PC-9 (cell line): ENCODE data around the gene SCIN. TPM values are rescaled to one million over a fixed set of nuclear protein-coding genes. Genes with fewer than 3 reads are reported as not detected.

Experiments used
- BruUV-seq: library from RNA; stranded (reverse); fragments of 400-500 nt; replicated peaks from 2 replicates; lab custom pipeline; 2021; lab: Mats Ljungman, UMichigan
- CTCF ChIA-PET: fragments of 300-600 bp; sonication (Branson Sonifier 250); formaldehyde crosslinking; loops from one replicate; lab custom pipeline; 2022; ENCODE audit warnings: antibody characterized with exemption; lab: Charles Lee
- POLR2A ChIA-PET: fragments of 300-600 bp; sonication (Branson Sonifier 250); formaldehyde crosslinking; loops from one replicate; lab custom pipeline; 2022; ENCODE audit warnings: antibody characterized with exemption; ENCODE audit not compliant: unreplicated experiment; lab: Charles Lee
- DNase-seq, 2 experiments: peaks; one replicate each; pipeline versions ENCODE4 v3.0.0 to v3.0.0-alpha.2; 2015 to 2022; ENCODE audit warnings: mixed read lengths in 1 of 2
- H2AFZ ChIP-seq: fragments of 200-600 bp; sonication (generic); 2 replicates; pipeline ENCODE4 v1.8.1; 2017; ENCODE audit warnings: antibody characterized with exemption
- H3F3A ChIP-seq: fragments of 200-600 bp; sonication (generic); 2 replicates; pipeline ENCODE4 v1.8.1; 2017; ENCODE audit warnings: antibody characterized with exemption, mild to moderate bottlenecking, low read depth; ENCODE audit not compliant: insufficient read depth
- H3K27ac ChIP-seq: fragments of 200-600 bp; sonication (generic); 2 replicates; pipeline ENCODE4 v1.6.1; 2016; ENCODE audit warnings: mixed run types
- H3K27me3 ChIP-seq: fragments of 200-600 bp; sonication (generic); 2 replicates; pipeline ENCODE4 v1.6.1; 2016; ENCODE audit warnings: low read depth, mixed run types; ENCODE audit not compliant: insufficient read depth
- H3K36me3 ChIP-seq: fragments of 200-600 bp; sonication (generic); 2 replicates; pipeline ENCODE4 v1.6.1; 2016; ENCODE audit warnings: low read depth, mixed run types
- H3K4me1 ChIP-seq: fragments of 200-600 bp; sonication (generic); replicated peaks from 2 replicates; pipeline ENCODE4 v1.6.1; 2016; ENCODE audit warnings: mixed run types; ENCODE audit not compliant: insufficient read depth
- H3K4me2 ChIP-seq: fragments of 200-600 bp; sonication (generic); 2 replicates; pipeline ENCODE4 v1.6.1; 2017; ENCODE audit warnings: mixed run types
- H3K4me3 ChIP-seq: fragments of 200-600 bp; sonication (generic); 2 replicates; pipeline ENCODE4 v1.6.1; 2016; ENCODE audit warnings: mixed run types
- H3K79me2 ChIP-seq: fragments of 200-600 bp; sonication (generic); 2 replicates; pipeline ENCODE4 v1.6.1; 2017; ENCODE audit warnings: low read depth, mixed run types
- H3K9me2 ChIP-seq: fragments of 200-600 bp; sonication (generic); 2 replicates; pipeline ENCODE4 v1.8.1; 2017; ENCODE audit warnings: mild to moderate bottlenecking; ENCODE audit not compliant: insufficient read depth
- H3K9me3 ChIP-seq: fragments of 200-600 bp; sonication (generic); 2 replicates; pipeline ENCODE4 v1.8.1; 2016; ENCODE audit warnings: low read depth; ENCODE audit not compliant: insufficient read depth
- H4K20me1 ChIP-seq: fragments of 200-600 bp; sonication (generic); 2 replicates; pipeline ENCODE4 v1.8.1; 2017; ENCODE audit not compliant: insufficient read depth
- EZH2 ChIP-seq: fragments of 200-600 bp; sonication (generic); IDR thresholded peaks from 2 replicates; pipeline ENCODE4 v1.8.0; 2017; ENCODE audit warnings: antibody characterized with exemption, low read depth
- intact Hi-C: fragments of 100-400 bp; cut with micrococcal nuclease; formaldehyde crosslinking; loops from one replicate; pipeline ENCODE4 v1.10.0; 2022; ENCODE audit not compliant: unreplicated experiment
- total RNA-seq: library from RNA; stranded (reverse); gene quantifications from 2 replicates; pipeline ENCODE4 v1.2.3, GENCODE V29; 2021
- TF ChIP-seq, protein P1 (sequence below): fragments of 200-600 bp; sonication (generic); conservative IDR thresholded peaks from 2 replicates; pipeline ENCODE4 v1.6.1; 2017; ENCODE audit warnings: mixed run types, antibody characterized with exemption, mild to moderate bottlenecking, moderate library complexity

The SCIN gene
- total RNA-seq, 1 experiment from 2014 or later: 0.92 TPM

DNA sequence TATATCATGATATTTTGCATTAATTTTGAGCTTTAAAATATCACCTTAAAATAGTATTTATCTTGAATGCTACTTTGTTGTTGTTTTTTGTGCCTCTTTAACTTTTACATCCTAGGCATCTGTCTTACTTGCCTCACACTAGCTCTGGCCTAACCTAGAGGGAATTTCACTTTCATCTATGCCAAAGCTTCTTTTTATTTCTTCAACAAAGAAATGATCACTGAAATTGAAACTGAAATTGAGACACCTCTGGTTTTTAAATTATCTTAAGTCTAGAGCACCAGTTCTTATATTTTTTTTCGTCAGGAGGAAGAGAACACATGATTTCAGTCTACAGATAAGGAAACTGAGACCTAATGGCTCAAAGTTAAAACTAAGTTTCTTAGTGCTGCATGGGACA is 3.5 kb upstream of the SCIN start:
- Histone ChIP-seq H3K27me3 (no peaks in the 10 kb centered on the region), H3K9me2 (no peaks in the 10 kb centered on the region), H3K79me2 (no peaks in the 10 kb centered on the region), H3K27ac (no peak overlapping the region), H3F3A (peaks cover 6% of the 10 kb centered on the region; the same call in 1 of the 2 replicates), H3K4me3 (no peak overlapping the region), H2AFZ (no peak overlapping the region), H3K9me3 (no peaks in the 10 kb centered on the region), H3K36me3 (no peaks in the 10 kb centered on the region), H3K4me2 (no peak overlapping the region), H3K4me1 (peaks cover 21% of the 10 kb centered on the region), H4K20me1 (no peaks in the 10 kb centered on the region)
- intact Hi-C loops: no loop called here
- ChIA-PET POLR2A (no interaction called here), CTCF (no interaction called here)
- no TSS peak for BruUV-seq
- no peak for DNase-seq
- no peak for TF ChIP-seq EZH2
- TF ChIP-seq, protein P1, sequence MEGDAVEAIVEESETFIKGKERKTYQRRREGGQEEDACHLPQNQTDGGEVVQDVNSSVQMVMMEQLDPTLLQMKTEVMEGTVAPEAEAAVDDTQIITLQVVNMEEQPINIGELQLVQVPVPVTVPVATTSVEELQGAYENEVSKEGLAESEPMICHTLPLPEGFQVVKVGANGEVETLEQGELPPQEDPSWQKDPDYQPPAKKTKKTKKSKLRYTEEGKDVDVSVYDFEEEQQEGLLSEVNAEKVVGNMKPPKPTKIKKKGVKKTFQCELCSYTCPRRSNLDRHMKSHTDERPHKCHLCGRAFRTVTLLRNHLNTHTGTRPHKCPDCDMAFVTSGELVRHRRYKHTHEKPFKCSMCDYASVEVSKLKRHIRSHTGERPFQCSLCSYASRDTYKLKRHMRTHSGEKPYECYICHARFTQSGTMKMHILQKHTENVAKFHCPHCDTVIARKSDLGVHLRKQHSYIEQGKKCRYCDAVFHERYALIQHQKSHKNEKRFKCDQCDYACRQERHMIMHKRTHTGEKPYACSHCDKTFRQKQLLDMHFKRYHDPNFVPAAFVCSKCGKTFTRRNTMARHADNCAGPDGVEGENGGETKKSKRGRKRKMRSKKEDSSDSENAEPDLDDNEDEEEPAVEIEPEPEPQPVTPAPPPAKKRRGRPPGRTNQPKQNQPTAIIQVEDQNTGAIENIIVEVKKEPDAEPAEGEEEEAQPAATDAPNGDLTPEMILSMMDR: no peak

DNA sequence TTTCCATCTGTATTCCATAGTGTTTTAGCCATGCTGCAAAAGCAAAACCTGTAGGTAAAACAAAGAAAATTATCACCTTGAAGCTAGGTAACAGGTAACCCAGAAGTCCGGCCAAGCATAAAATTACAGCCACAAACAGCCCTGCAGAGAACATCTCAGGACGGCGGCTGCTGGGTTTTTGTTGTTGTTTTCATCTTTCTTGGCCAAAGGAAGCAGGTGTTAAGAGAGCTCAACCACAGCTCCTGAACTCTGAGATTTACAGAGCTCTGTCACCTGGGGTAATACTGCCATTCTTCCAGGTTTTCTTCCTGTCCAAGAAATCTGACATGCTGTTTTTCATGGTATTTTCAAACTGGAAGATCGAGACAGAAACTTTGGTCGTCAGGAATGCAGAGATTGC is 847 bp upstream of the SCIN start:
- Histone ChIP-seq H3K4me1 (peaks cover 22% of the 10 kb centered on the region), H3K27ac (no peak overlapping the region), H4K20me1 (no peaks in the 10 kb centered on the region), H3K36me3 (no peaks in the 10 kb centered on the region), H3K9me2 (no peaks in the 10 kb centered on the region), H3K79me2 (no peaks in the 10 kb centered on the region), H3K9me3 (no peaks in the 10 kb centered on the region), H2AFZ (peak overlapping the region; percentile 81), H3K4me3 (peak overlapping the region; percentile 60; the same call in 1 of the 2 replicates), H3K27me3 (no peaks in the 10 kb centered on the region), H3K4me2 (peak overlapping the region; percentile 85), H3F3A (peaks cover 6% of the 10 kb centered on the region; the same call in 1 of the 2 replicates)
- ChIA-PET POLR2A (no interaction called here), CTCF (interaction anchor here (0.8 kb wide), 1 partner anchor 24 kb away, joined by 3 read pairs; no protein-coding TSS in a partner anchor)
- no TSS peak for BruUV-seq
- TF ChIP-seq EZH2: no peak
- TF ChIP-seq, protein P1: no peak
- intact Hi-C loops: loop anchor here (2.0 kb wide), 1 partner anchor 25 kb away; no protein-coding TSS in a partner anchor
- DNase-seq: no peak

DNA sequence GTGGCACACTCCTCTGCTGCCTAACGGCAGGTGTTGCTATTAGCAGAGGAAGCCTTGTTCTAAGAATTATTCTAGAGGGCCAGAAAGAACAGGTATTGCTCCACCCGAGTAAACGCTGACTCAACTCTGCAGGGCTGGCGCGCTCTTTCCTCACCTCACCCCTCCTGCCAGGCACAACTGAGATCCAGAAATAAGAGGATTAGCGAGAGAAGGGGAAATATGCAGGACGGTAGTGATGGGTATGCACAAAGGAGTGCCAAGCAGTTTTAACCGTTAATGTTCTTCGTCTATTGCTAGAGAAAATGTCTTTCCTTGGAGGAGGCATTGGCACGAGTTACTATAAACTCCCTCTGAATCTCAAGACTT is 369 bp upstream of the SCIN start:
- ChIA-PET POLR2A (no interaction called here), CTCF (no interaction called here)
- H2AFZ ChIP-seq: peak overlapping the region; percentile 81
- H3K4me3 ChIP-seq: peak overlapping the region; percentile 60
- H3K27me3 ChIP-seq: no peaks in the 10 kb centered on the region
- H3K4me2 ChIP-seq: peak overlapping the region; percentile 85
- BruUV-seq: no TSS peak
- H4K20me1 ChIP-seq: no peaks in the 10 kb centered on the region
- peak; percentile 58 to 64 for DNase-seq
- no peaks in the 10 kb centered on the region for H3K9me3 ChIP-seq
- H3F3A ChIP-seq: peaks cover 6% of the 10 kb centered on the region; the same call in 1 of the 2 replicates
- intact Hi-C loops: loop anchor here (2.0 kb wide), 1 partner anchor 25 kb away; no protein-coding TSS in a partner anchor
- TF ChIP-seq, protein P1: no peak
- no peak for TF ChIP-seq EZH2
- H3K9me2 ChIP-seq: no peaks in the 10 kb centered on the region
- no peak overlapping the region for H3K27ac ChIP-seq
- peaks cover 22% of the 10 kb centered on the region for H3K4me1 ChIP-seq
- H3K36me3 ChIP-seq: no peaks in the 10 kb centered on the region
- H3K79me2 ChIP-seq: no peaks in the 10 kb centered on the region
